Measurements from ENCODE around the gene ZNF550. TPM values are rescaled to one million over a fixed set of nuclear protein-coding genes. Genes with fewer than 3 reads are reported as not detected.

The ZNF550 gene
- total RNA-seq, 1 experiment from 2014 or later: 3.1 TPM

DNA sequence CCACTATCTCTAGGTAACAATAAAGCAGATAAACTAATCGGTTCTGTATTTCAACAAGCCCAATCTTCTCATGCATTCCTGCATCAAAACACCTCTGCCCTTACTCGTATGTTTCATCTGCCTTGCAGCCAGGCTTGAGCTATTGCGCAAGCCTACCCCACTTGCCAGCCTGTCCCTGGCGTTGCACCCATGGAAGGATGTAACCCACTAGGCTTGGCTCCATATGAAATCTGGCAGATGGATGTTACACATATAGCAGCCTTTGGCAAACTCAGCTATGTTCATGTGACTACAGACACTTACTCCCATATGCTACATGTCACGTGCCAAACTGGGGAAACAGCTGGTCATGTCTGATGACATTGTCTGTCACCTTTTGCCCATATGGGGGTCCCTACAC is 44.4 kb downstream of the ZNF550 start:
- ATAC-seq (no peak), DNase-seq (ENCODE audit: low read depth, low spot score) (no peak)
- no peak overlapping the region for H3K9ac ChIP-seq (ENCODE audit: low read length)
- ChIA-PET CTCF (no interaction called here), RAD21 (ENCODE audit: low non-redundant PET in 1 of 2, low total read pairs in 2 of 2, uncharacterized antibody in 2 of 2, unreplicated experiment in 2 of 2) (no interaction called here), POLR2A (no interaction called here)
- no peaks in the 10 kb centered on the region for H4K20me1 ChIP-seq (ENCODE audit: insufficient read depth)
- H3K4me2 ChIP-seq (ENCODE audit: low read length): no peak overlapping the region
- no peaks in the 10 kb centered on the region for H3K9me2 ChIP-seq (ENCODE audit: insufficient read depth)
- H3K36me3 ChIP-seq (ENCODE audit: control insufficient read depth in 1 of 2, insufficient read depth in 2 of 2, low read length in 2 of 2): no peaks in the 10 kb centered on the region
- H3K27me3 ChIP-seq (ENCODE audit: insufficient read depth, low read length): no peaks in the 10 kb centered on the region
- H2AFZ ChIP-seq (ENCODE audit: low read depth, low read length, poor library complexity, severe bottlenecking): no peak overlapping the region
- BruUV-seq (replicated peaks): no TSS peak
- no peak overlapping the region for H3K27ac ChIP-seq (ENCODE audit: low read depth, low read length)
- no peak overlapping the region for H3K4me3 ChIP-seq (replicated peaks in 1 of 2; ENCODE audit: low read depth in 1 of 2, low read length in 2 of 2)
- no peaks in the 10 kb centered on the region for H3K79me2 ChIP-seq (ENCODE audit: insufficient read depth, low read length)
- peaks cover 17% of the 10 kb centered on the region in 2 experiments; a peak in 3 of 4 replicates for H3K9me3 ChIP-seq (ENCODE audit: control insufficient read depth in 1 of 2, insufficient read depth in 1 of 2, low read depth in 1 of 2, low read length in 2 of 2)
- no peaks in the 10 kb centered on the region for H3K4me1 ChIP-seq (ENCODE audit: control insufficient read depth in 1 of 2, insufficient read depth in 2 of 2, low read length in 2 of 2)
- intact Hi-C loops (cut with micrococcal nuclease): no loop called here
- TF ChIP-seq JUND (IDR thresholded peaks at IDR 0.05) (no peak), SRF (IDR thresholded peaks at IDR 0.05; ENCODE audit: low read depth) (no peak), ZFX (IDR thresholded peaks at IDR 0.05) (no peak), RAD21 (IDR thresholded peaks at IDR 0.05; ENCODE audit: low read depth) (no peak)

DNA sequence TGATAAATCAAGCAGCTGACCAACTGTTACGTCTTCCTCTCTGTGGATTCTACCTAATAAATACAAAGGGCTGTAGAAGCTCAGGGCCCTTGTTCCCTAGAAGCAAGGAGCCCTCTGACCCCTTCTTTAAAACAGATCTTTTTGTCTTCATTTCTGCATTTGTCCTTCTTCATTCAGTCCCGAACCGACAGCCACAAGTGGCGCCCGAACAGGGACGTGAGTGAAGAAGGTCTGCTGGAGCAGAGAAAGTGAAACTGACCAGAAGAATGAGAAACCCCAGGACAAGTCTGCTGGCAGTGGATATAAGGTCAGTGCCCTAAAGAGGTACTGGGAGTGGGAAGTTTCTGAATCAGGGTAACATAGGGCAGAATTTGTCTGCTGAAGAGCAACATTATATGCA is 46.8 kb downstream of the ZNF550 start:
- Histone ChIP-seq H3K4me1 (ENCODE audit: control insufficient read depth in 1 of 2, insufficient read depth in 2 of 2, low read length in 2 of 2) (no peaks in the 10 kb centered on the region), H3K4me2 (ENCODE audit: low read length) (no peak overlapping the region), H3K9me3 (ENCODE audit: control insufficient read depth in 1 of 2, insufficient read depth in 1 of 2, low read depth in 1 of 2, low read length in 2 of 2) (peaks cover 14 to 17% of the 10 kb centered on the region in 2 experiments; a peak in 3 of 4 replicates), H3K27ac (ENCODE audit: low read depth, low read length) (no peak overlapping the region), H3K4me3 (replicated peaks in 1 of 2; ENCODE audit: low read depth in 1 of 2, low read length in 2 of 2) (no peak overlapping the region), H3K79me2 (ENCODE audit: insufficient read depth, low read length) (no peaks in the 10 kb centered on the region), H3K27me3 (ENCODE audit: insufficient read depth, low read length) (no peaks in the 10 kb centered on the region), H2AFZ (ENCODE audit: low read depth, low read length, poor library complexity, severe bottlenecking) (no peak overlapping the region), H4K20me1 (ENCODE audit: insufficient read depth) (no peaks in the 10 kb centered on the region), H3K9ac (ENCODE audit: low read length) (no peak overlapping the region), H3K36me3 (ENCODE audit: control insufficient read depth in 1 of 2, insufficient read depth in 2 of 2, low read length in 2 of 2) (no peaks in the 10 kb centered on the region), H3K9me2 (ENCODE audit: insufficient read depth) (no peaks in the 10 kb centered on the region)
- TF ChIP-seq CBX3 (IDR thresholded peaks at IDR 0.05; ENCODE audit: low read depth) (no peak), POLR2A (IDR thresholded peaks at IDR 0.05; ENCODE audit: borderline replicate concordance, extremely low read depth, insufficient read depth, insufficient read length) (no peak), EZH2 (IDR thresholded peaks at IDR 0.05) (no peak), TCF7L2 (IDR thresholded peaks at IDR 0.05; ENCODE audit: borderline replicate concordance, extremely low read depth, insufficient read depth, insufficient read length) (no peak), SP1 (IDR thresholded peaks at IDR 0.05; ENCODE audit: low read depth) (no peak), FOSL1 (IDR thresholded peaks at IDR 0.05; ENCODE audit: low read depth) (no peak), CEBPB (IDR thresholded peaks at IDR 0.05; ENCODE audit: low read depth) (no peak), RAD21 (IDR thresholded peaks at IDR 0.05; ENCODE audit: low read depth) (no peak), SRF (IDR thresholded peaks at IDR 0.05; ENCODE audit: low read depth) (no peak), EZH2phosphoT487 (IDR thresholded peaks at IDR 0.05; ENCODE audit: borderline replicate concordance) (no peak)
- TF ChIP-seq, protein P1, sequence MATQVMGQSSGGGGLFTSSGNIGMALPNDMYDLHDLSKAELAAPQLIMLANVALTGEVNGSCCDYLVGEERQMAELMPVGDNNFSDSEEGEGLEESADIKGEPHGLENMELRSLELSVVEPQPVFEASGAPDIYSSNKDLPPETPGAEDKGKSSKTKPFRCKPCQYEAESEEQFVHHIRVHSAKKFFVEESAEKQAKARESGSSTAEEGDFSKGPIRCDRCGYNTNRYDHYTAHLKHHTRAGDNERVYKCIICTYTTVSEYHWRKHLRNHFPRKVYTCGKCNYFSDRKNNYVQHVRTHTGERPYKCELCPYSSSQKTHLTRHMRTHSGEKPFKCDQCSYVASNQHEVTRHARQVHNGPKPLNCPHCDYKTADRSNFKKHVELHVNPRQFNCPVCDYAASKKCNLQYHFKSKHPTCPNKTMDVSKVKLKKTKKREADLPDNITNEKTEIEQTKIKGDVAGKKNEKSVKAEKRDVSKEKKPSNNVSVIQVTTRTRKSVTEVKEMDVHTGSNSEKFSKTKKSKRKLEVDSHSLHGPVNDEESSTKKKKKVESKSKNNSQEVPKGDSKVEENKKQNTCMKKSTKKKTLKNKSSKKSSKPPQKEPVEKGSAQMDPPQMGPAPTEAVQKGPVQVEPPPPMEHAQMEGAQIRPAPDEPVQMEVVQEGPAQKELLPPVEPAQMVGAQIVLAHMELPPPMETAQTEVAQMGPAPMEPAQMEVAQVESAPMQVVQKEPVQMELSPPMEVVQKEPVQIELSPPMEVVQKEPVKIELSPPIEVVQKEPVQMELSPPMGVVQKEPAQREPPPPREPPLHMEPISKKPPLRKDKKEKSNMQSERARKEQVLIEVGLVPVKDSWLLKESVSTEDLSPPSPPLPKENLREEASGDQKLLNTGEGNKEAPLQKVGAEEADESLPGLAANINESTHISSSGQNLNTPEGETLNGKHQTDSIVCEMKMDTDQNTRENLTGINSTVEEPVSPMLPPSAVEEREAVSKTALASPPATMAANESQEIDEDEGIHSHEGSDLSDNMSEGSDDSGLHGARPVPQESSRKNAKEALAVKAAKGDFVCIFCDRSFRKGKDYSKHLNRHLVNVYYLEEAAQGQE (IDR thresholded peaks at IDR 0.05; ENCODE audit: low read depth): no peak
- TF ChIP-seq, protein P2, sequence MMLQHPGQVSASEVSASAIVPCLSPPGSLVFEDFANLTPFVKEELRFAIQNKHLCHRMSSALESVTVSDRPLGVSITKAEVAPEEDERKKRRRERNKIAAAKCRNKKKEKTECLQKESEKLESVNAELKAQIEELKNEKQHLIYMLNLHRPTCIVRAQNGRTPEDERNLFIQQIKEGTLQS (IDR thresholded peaks at IDR 0.05): no peak
- TF ChIP-seq, protein P3, sequence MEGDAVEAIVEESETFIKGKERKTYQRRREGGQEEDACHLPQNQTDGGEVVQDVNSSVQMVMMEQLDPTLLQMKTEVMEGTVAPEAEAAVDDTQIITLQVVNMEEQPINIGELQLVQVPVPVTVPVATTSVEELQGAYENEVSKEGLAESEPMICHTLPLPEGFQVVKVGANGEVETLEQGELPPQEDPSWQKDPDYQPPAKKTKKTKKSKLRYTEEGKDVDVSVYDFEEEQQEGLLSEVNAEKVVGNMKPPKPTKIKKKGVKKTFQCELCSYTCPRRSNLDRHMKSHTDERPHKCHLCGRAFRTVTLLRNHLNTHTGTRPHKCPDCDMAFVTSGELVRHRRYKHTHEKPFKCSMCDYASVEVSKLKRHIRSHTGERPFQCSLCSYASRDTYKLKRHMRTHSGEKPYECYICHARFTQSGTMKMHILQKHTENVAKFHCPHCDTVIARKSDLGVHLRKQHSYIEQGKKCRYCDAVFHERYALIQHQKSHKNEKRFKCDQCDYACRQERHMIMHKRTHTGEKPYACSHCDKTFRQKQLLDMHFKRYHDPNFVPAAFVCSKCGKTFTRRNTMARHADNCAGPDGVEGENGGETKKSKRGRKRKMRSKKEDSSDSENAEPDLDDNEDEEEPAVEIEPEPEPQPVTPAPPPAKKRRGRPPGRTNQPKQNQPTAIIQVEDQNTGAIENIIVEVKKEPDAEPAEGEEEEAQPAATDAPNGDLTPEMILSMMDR (IDR thresholded peaks at IDR 0.05 in 2 of 3, conservative IDR thresholded peaks at IDR 0.05 in 1 of 3; ENCODE audit: borderline replicate concordance in 1 of 3, insufficient read depth in 1 of 3, low read depth in 2 of 3, low read length in 2 of 3): no peak
- DNase-seq (ENCODE audit: low read depth, low spot score): no peak
- CTCF ChIA-PET: no interaction called here
- RAD21 ChIA-PET (ENCODE audit: low non-redundant PET in 1 of 2, low total read pairs in 2 of 2, uncharacterized antibody in 2 of 2, unreplicated experiment in 2 of 2): no interaction called here
- intact Hi-C loops (cut with micrococcal nuclease): no loop called here
- no TSS peak for BruUV-seq (replicated peaks)
- POLR2A ChIA-PET: no interaction called here
- ATAC-seq: no peak

Data from HCT116 (cell line).